Dermis blood vessel endothelial cell (primary cell): ENCODE results near the gene HPSE. TPM values are rescaled to one million over a fixed set of nuclear protein-coding genes. Genes with fewer than 3 reads are reported as not detected.

Experiments used
- DNase-seq: peaks from one replicate; pipeline ENCODE4 v3.0.0; 2010
- total RNA-seq: library from RNA; depleted of rRNA; stranded (reverse); fragments of >200 nt; gene quantifications from 2 replicates; pipeline ENCODE4 v1.2.3, GENCODE V29; 2014

HPSE gene
- total RNA-seq, result 6.6 and 12.0 TPM in 2 replicates

DNA sequence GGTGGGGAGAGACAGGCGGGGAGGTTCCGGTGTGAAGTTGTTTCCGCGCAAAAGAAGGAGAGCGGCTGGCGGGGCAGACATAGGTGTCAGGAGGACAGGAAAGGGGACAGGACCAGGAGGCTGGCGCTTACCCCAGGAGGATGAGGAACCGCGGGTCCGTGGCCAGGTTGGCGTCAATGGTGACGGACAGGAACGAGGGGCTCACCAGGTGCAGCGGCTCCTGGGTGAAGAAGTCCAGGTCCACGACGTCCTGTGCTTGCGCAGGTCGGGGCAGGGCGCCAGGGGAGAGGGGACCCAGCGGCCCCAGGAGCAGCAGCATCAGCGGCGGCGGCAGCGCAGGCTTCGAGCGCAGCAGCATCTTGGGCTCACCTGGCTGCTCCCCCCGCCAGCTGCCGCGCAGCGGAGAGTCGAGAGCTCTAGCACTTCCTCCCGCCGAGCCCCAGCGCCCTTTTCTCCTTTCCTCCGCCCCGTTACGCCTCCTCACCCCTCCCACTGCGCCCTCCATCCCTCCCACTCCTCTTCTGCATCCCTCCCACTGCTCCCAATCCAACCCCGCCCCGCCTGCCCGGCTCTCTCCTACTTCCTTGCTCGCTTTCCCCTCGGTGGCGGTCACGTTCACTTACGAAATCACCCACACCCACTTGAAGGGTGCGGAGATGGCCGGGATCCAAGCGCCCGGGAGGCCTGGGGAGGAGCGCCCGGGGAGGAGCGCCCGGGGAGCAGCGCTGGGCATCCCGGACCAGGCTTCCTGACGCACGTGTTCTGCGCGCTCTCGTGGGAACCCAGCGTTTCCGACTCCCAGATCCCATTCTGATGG is at the start of gene HPSE:
Gene HPSE, minus strand, starts transcription at position 424 of the 817 bp plus-strand sequence. Its CDS starts 66 bp downstream, at position 358.
- peak; percentile 44 for DNase-seq

DNA sequence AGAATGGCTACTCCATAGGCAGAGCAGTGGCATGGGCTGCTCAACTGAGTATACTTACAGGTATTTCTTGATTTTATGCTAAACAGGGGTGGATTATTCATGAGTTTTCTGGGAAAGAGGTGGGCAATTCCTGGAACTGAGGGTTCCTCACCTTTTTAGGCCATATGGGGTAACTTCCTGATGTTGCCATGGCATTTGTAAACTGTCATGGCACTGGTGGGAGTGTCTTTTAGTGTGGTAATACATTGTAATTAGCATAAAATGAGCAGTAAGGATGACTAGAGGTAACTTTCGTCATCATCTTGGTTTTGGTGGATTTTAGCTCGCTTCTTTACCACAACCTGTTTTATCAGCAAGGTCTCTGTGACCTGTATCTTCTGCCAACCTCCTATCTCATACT is 48.2 kb upstream of the HPSE start:
- no peak for DNase-seq

DNA sequence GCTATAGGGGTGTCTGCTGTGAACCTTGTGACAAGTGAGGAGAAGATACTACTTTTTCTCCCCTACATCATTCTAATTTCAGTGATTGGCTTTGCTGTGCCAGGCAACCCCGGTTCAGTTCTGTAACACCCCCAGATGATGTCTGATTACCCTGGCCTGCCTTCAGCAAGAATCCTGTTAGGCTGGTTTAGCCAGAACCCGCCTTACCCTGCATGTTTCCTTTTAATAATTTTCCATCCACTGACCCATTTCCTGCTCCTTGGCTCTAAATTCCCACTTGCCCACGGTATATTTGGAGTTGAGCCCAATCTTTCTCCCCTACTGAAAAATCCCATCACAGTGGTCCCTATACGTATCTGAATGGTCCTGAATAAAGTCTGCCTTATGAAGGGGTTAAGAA is 46.5 kb upstream of the HPSE start:
- no peak for DNase-seq

DNA sequence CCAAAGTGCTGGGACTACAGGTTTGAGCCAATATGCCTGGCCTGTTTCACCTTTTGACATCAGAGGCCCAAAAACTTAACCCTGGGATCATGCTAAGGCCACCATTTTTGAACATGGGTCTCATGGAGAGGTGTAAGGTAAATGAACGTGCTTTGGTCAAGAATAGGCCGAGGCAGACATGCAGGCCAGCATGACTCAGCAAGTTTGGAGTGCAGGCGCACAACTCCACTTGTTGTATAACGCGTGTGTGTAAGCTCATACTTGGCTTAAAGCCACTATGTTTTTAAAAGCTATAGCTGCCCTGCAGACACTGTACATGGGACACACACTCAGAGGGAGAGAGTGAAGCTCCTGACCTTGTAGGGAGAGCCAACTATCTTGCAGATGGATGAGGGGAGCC is 43.8 kb upstream of the HPSE start:
- DNase-seq, result no peak

DNA sequence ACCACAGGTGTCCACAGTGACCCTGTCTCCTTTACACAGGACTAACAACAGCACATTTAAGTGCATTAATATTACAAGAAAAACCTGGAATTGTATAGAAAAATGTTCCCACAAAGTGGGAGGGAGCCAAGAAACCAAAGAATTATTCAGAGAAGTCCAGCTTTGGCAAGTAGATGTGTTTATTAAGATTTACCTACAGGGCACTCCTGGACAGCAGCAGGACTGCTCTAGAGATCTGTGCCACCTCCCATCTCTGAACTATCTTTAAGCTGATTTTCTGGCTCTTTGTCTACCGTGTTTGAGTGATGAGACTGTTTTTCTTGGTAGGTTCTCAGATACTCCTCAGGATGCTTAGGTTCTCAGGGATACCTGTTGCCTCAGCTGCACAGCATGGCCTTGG is 38.3 kb upstream of the HPSE start:
- no peak for DNase-seq

DNA sequence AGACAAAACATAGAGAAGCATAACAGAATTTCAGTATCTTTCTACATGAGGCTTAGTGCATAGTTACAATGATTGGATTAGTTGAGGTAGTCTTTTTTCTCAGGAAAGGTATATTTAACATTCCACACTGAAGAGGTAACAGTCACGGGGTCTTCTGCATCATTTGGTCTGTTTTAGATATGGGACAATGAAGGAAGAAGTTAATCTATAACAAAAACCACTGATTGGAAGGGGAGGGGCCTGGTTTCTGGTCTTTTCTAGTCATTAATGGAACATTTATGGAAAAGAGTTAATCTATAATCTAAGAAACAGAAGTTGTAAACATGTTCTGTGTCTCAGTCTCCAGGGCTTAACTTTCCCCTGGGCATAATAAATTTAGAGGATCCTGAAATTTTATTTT is 37.3 kb upstream of the HPSE start:
- no peak for DNase-seq

DNA sequence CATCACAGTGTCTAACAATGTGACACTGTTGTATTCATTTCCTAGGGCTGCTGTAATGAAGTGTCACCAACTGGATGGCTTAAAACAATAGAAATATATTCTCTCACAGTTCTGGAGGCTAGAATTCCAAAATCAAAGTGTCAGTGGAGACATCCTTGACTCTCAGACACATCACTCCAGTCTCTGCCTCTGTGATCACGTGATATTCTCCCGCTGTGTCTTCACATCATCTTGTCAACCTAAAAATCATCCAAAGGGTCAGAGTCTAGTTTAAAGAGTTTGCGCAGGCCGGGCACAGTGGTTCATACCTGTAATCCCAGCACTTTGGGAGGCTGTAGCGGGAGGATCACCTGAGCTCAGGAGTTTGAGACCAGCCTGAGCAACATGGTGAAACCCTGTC is 36.6 kb upstream of the HPSE start:
- DNase-seq, result no peak

DNA sequence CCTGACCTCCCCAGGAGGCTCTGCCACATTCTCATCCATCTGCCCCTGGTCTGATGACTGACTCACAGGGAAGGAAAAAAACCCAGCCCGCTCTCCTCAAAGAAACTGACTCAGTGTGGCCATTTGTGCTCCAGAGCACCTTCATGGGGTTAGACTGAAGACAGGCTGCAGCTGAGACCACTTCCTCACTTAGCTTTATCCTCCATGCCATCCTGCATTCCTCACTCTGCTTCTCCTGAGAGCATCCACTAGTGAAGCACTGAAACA is 35.9 kb upstream of the HPSE start:
- no peak for DNase-seq

DNA sequence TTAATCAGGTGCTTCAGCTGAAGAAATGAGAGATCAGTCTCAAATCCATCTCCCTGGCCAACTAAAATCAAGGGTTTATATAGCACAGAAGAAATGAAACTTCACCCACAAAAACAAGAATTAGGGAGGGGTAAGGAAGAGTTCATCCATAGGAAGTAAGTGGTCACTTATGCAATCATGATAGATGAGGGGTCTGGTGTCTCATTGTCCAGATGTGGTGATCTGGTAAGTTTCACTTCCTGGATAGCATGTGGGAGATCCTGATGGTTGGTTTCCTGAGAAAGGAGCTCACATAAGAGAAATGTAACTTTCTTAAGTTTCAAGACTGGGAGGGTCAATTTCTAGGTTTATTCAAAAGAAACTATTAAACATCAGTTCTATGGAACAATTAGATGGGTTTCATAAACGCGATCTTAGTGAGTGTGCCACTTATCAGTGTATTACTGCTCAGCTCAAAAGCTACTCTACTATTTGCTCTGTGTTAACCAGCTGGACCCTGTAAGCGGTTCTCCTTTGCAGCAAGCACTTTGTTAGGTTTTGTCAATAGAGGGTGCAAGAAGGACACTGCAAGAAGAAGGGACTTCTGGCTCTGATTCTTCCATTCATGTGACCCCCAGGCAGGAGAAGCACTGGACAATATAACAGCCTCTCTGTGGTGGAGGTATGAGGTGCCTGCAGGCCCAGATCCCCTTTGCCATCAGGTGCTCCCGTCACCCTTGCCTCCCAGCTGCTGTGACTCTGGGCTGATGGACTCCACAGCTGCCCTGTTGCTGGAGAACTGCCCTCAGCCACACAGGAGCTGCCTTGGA is 35.4 kb upstream of the HPSE start:
- DNase-seq, result no peak

DNA sequence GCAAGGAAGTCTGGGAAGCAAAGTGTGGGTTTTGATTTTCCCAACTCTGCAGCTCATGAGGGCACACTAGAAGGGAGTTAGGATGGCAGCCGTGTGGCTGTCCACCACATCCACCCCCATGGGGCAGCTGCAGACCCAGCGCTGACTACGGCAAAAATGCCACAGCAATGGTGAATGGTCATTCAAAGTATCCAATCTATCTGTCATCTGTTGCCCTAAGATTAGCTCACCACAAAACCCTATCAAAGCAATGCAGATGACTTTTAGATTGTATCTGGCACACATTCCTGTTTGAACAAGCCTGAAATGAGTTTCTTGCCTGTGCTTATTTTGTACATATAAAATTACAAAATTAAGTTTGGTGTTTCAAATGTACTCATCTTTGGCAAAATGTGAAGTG is 29.7 kb upstream of the HPSE start:
- no peak for DNase-seq

DNA sequence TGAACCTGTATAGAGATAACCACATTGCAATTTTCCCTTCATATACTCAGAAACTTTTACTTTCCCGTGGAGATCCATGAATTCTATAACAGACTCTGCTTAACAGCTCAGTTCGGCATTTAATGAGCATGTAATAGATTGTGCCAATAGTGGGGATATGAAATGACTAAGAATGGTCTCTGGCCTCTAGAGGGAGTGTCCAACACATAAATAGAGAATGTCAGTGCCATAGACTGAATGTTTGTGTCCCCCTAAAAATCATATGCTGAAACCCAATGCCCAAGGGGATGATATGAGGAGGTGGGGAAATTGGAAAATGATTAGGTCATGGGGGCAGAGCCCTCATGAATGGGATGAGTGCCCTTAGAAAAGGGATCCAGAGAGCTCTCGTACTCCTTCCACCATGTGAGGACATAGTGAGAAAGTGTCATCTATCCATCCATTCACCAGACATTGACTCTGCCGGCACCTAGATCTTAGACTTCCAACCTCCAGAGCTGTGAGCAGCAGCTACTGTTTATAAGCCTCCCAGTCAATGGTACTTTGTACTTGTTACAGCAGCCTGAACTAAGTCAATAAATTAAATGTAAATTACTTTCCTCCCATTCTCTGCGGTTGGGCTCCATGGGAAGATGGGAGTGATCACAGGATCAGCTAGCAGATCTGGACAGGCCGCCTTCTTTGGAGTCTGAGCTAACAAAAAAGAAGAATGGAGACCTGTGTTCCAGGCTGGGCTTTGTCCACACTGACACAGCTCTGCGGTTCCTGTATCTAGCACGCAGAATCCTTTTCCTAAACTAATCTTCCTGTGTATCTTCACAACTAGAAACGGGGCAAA is 28.1 kb upstream of the HPSE start:
- DNase-seq, result peak; percentile 62

DNA sequence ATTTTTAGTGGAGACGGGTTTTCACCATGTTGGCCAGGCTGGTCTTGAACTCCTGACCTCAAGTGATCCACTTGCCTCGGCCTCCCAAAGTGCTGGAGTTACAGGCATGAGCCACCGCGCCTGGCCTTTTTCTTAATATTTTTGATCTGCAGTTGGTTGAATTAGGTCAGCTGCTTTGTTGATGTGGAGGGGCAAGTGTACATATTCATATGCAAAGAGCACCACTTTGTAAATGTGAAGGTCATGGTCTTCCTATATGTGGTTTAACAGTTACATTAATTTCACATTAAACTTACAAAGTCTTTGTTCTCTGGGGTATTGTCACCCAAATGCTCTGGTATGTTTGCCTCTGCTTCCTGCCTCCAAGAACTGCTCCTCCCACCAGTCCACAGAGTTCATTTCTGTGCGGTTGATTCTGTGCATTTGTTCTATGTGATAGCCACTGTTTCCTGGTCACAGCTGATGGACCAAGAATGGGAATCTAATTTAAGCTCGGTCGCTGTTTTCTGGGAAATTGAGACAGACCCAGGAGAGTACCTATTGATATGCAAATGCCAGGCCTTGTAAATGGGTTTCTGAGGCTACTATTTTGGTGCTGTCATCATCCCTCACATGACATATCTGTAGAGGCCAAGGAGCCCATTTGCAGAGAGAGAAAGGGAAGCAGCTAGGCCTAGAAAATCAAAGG is 26.9 kb upstream of the HPSE start:
- DNase-seq, result peak; percentile 4

DNA sequence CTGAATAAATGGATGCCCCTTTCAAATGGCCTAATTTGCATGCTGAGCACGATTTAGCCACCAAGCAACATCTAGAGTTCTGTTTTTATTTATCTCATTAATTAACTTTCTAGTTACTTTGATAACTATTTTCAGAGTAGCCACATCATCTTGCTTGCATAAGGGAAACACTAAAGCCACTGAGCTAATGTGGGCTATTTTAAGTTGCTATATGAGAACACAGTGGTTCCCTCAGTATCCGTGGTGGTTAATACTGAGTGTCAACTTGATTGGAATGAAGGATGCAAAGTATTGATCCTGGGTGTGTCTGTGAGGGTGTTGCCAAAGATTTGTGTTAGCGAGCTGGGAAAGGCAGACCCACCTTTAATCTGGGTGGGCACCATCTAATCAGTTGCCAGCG is 25.4 kb upstream of the HPSE start:
- no peak for DNase-seq

DNA sequence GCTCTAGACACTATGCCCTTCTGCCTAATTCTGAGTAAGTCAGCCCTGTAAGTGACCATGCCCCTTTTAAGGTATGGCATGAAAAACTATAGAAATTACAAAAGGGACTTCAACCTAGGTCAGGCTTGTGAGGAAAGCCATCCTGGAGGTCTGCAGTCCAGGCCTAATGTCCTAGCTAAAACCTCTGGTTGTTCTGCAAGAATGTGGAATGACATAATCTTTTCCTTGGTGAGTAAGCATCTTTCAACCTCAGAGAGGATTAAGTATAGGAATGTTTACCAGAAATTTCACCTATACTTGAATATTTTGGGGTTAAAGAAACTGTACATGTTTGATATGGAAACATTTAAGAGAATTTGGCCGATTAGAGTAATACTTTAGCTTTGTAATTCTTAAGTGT is 23.8 kb upstream of the HPSE start:
- peak; percentile 46 for DNase-seq

DNA sequence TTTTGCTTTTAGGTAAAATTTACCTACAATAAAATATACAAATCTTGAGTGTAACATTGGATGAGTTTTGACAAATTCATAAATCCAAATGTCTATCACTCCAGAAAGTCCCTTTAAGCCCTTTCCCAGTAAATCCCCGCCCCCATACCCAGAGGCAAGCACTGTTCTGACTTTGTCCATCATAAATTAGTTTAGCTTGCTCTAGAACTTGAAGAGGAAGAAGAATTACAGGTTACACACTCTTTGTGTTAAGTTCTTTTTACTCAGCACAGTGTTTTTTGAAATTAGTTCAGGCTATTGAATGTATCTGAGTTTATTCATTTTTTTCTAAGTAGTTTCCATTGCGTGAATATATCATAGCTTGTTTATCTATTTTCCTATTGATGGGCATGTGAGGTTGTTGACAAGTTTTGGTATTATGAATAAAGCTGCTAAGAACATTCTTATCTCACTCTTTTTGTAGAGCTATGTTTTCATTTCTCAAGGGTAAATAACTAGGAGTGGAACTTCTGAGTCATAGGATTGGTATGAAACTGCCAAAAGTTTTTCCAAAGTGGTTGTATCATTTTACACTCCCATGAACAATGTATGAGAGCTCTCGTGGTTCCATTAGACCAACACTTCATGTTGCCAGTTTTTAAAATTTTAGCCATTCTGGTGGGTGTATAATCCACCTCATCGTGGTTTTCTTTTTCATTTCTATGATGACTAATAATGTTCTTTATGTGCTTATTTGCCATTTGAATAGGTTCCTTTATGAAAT is 22.4 kb upstream of the HPSE start:
- DNase-seq, result peak; percentile 89

DNA sequence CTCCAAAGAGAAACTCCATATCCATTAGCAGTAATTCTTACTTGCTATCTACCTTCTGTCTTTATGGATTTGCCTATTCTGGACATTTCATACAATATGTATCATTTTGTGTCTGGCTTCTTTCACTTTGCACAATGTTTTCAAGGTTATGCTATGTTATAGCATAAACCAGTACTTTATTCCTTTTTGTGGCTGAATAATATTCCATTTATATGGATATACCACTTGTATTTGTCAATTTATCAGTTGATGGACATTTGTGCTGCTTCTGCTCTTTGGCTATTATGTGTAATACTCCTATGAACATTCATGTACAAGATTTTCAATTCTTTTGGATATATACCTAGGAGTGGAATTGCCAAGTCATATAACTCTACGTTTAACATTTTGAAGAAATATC is 18.9 kb upstream of the HPSE start:
- no peak for DNase-seq

DNA sequence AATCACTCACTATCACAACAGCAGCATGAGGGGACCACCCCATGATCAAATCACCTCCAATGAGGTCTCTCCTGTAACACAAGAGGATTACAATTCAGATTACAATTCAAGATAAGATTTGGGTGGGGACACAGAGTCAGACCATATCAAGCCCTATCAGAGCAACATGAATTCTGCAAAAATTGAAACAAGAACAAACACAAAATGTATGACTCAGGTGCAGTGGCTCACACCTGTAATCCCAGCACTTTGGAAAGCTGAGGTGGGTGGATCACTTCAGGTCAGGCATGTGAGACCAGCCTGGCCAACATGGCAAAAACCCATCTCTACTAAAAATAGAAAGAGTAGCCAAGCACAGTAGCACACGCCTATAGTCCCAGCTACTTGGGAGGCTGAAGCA is 13.4 kb upstream of the HPSE start:
- no peak for DNase-seq

DNA sequence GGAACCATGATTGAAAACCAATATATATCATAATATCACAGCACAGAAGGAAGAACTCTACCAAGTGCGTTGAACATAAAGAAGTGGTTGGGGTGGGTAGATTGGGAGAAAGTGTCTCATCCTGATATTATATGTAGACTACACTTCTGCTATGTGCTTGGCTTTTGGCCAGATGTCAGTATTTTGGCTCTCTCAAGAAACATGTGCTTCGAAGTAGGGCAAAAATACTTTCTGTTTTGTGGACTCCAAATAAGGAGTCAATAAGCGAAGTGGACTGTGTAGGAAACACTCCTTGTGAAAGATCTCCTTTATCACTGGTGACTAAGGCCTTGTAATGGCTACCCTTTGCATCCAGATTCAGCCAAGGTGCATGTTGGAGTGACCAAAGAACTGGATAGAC is 7.8 kb upstream of the HPSE start:
- DNase-seq, result no peak

DNA sequence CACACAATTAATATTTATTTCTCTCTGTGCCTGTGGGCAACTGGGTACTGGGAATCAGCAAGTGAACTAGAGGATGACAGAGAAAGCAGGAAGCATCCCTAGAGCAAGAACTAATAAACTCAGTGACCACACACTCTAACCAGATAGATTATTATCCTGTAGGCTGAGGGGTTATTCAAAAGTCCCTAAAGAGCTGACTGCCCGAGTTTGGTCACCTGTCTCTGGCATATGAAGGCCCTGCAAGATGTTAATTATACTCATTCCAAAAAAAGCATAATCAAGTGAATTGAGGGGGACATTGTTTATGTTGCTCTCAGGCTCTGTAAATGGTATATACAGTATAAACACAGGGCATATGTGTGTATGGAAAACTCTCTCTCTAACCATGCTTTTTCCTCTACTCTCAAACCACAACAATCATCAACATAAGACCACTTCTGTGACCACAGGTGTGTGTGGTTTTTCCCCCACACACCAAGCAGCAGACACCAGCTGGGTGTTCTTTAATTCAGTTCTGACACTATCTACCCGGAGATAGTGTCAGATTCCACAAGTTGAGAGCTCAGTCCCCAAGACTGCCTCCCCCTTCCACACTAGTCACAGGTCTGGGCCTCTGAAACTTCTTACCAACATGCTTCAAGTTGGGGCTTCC is 6.2 kb upstream of the HPSE start:
- DNase-seq, result no peak

DNA sequence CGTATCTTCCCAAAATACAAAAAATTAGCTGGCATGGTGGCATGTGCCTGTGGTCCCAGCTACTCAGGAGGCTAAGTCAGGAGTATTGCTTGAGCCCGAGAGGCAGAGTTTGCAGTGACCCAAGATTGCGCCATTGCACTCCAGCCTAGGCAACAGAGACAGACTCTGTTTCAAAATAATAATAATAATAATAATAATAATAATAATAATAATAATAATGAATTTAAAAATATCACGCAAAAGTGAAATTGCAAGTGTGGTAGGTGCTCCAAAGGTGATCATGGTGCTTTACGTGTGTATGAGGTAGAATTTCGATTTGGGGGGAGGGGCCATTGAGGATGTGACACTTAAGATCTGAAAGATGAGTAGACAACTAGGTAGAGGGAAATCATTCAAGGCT is 4.9 kb upstream of the HPSE start:
- DNase-seq, result no peak

DNA sequence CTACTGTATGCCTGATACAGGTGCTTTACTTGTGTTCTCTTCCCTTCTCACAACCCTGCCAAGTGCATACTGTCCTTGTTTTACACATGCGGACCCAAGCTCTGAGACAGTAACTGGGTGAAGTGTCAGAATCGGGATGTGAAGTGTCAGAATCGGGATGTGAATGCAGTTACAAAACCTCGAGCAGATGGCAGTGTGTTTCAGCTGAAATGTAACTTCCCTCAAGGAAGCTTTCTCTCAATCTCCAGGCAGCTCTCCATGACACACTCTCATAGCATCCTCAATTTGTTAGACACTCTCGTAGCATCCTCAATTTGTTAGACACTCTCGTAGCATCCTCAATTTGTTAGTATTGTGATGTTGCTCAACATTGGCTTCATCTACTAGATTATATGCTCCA is 1.1 kb upstream of the HPSE start:
- DNase-seq, result peak; percentile 10

DNA sequence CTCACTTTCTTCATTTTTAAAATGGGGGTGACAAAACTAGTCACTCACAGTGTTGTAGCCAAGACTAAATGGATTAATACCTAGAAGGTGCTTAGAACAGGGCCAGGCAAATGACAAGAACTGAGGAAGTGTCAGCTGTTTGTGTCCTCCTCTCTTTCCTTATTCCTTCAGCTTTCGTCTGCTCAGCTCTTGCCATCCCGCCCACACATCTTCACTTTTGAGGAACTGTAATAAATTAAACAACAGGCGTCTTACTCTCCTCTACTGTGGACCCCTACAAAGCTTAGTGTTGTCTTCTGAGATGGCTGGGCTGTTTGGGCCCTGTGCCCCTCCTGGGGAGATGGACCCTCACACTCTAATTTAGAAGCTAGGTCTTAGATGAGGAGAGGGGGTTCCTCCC is 2.7 kb downstream of the HPSE start:
- no peak for DNase-seq
